H7 (cell line): Measurements from ENCODE around the gene LCP2. TPM values are rescaled to one million over a fixed set of nuclear protein-coding genes. Genes with fewer than 3 reads are reported as not detected.
A peak's percentile ranks its signal among the peaks of the same experiment; 100 is the strongest.
"Not testable (repeated sequence)": the region's sequence is repeated elsewhere in the genome, so short reads cannot be mapped to it uniquely, and the experiment has no call there.

ENCODE experiments used
- DNase-seq: peaks from one replicate; pipeline ENCODE4 v3.0.0; 2012
- H3K27me3 ChIP-seq: 2 replicates; pipeline ENCODE4 v1.6.0; 2011; ENCODE audit warnings: mild to moderate bottlenecking, low read length; ENCODE audit not compliant: control insufficient read depth, insufficient read depth
- H3K36me3 ChIP-seq: replicated peaks from 2 replicates; pipeline ENCODE4 v1.5.1; 2011; ENCODE audit warnings: low read length; ENCODE audit not compliant: control insufficient read depth, insufficient read depth
- H3K4me3 ChIP-seq: 2 replicates; pipeline ENCODE4 v1.5.1; 2011; ENCODE audit warnings: low read depth, mild to moderate bottlenecking, control low read depth, low read length, moderate library complexity; ENCODE audit not compliant: insufficient read depth
- total RNA-seq: library from RNA; depleted of rRNA; stranded (reverse); fragments of >200 nt; shearing (Covaris generic); gene quantifications from 2 replicates; pipeline ENCODE4 v1.2.3, GENCODE V29; 2014

LCP2 gene
- total RNA-seq, 1 experiment from 2014 or later: 0.21 TPM

DNA sequence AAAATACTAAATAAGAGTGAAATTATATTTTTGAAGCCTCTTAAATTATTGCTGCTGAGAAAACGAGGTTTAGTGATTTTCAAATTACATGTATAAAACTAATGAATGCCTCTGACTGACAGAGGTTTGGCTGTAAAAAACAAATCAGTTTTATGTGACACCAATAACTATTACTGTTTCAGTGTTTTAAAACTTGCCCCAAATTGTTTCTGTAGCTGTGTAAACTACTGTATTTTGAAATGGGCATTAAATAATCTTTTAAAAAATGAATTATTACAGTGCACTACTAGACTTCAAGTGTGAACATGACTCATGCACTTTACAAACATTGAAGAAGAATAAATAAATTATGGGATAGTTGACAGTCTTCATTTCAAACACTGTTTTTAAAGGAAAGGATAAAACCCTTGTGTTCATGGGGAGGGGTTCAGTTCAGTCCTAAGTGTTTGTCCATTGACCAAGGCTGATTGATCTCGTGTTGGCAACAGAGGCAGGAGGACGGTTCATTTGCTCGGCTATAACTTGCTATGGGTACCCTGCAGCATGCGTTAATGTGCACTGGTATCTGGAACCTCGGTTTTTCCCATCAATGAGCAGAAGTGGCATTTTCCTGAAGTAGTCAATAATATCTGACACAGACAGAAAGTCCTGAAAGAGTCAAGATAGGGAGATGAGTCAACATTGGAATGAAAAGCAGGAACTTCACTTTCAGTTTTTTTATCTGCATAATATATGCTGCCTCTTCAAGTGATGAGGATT is 49.2 kb downstream of the LCP2 start:
- H3K4me3 ChIP-seq: no peak overlapping the region
- H3K36me3 ChIP-seq: no peaks in the 10 kb centered on the region
- no peaks in the 10 kb centered on the region for H3K27me3 ChIP-seq
- no peak for DNase-seq

DNA sequence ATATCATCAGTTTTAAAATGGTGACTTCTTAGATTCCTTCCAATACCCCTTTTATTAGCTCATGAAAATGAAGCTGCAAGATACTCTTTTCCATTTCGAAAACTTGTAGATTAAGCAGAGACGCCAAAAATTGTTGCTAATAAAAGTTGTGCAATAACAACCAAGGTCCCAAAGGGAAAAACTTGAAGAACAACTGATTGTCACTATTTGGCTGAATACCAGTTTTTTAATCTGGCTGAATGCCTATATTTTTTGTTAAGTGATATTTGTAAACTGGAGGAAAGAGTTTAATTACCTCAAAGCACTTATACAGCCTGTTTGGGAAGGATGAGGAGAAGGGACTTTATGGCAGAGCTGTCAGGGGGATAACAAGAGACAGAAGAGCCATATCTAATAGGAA is 50.2 kb downstream of the LCP2 start:
- H3K27me3 ChIP-seq: no peaks in the 10 kb centered on the region
- H3K36me3 ChIP-seq: no peaks in the 10 kb centered on the region
- no peak overlapping the region for H3K4me3 ChIP-seq
- DNase-seq: no peak

- H3K4me3 ChIP-seq: no peak overlapping the region
- H3K36me3 ChIP-seq: no peaks in the 10 kb centered on the region
- no peaks in the 10 kb centered on the region for H3K27me3 ChIP-seq
- DNase-seq: no peak
Observed at GRCh38 chr5:170246126-170246870, 51.3 kb downstream of the LCP2 start.

DNA sequence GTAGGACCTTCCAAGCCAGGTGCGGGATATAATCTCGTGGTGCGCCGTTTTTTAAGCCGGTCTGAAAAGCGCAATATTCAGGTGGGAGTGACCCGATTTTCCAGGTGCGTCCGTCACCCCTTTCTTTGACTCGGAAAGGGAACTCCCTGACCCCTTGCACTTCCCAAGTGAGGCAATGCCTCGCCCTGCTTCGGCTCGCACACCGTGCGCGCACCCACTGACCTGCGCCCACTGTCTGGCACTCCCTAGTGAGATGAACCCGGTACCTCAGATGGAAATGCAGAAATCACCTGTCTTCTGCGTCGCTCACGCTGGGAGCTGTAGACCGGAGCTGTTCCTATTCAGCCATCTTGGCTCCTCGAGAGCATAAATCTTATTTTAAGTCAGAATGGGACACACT is 52.1 kb downstream of the LCP2 start:
- H3K27me3 ChIP-seq, DNase-seq, H3K36me3 ChIP-seq: not testable (repeated sequence)
- H3K4me3 ChIP-seq: peak overlapping the region; percentile 23; the same call in 1 of the 2 replicates

GRCh38 chr5:170238456-170239196 is 59.0 kb downstream of the LCP2 start:
- Histone ChIP-seq H3K4me3 (no peak overlapping the region), H3K27me3 (no peaks in the 10 kb centered on the region), H3K36me3 (no peaks in the 10 kb centered on the region)
- DNase-seq: no peak

DNA sequence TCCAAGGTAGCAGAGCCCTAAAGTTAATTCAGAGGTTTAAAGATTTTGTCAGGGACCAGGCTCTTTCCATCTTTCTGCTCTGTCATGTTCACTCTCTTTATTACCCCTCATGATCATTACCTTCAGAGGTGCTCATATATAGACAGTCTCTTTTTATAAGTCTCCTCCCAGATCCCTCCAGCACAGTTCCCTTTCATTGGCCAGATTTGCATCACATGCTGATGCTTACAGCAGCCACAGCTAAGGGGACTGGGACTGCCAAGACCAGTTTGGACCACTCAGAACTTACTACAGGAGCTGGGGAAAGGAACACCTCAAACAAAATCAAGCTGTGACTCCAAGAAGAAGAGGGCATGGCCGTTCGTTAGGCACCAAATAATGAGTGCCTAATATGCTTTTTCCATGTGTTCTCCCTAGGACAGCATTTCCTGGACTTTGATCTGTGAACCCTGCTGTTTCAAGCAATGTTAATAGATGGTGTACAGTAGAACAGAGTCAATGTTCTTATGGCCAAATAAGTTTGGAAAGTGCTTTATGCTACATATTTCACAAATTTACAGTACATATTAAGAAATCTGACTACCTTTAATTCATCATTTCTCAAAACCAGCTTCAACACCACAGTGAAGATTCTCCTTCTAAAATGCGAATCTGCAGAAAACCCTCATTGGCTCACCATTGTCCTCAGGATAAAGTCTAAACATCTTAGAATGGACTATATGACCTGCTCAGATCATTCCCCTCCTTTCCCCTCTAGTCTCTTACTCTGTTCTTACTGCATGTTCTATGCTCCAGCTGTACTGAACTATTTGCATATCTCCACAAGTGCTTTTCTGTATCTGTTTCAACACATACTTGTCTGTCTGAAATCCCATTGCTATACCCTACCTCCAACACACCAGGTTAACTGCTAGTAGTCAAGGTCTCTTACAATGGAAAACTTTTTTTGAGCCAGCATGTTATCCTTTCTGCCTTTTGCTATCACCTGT is 61.4 kb downstream of the LCP2 start:
- no peak for DNase-seq
- no peak overlapping the region for H3K4me3 ChIP-seq
- no peaks in the 10 kb centered on the region for H3K27me3 ChIP-seq
- H3K36me3 ChIP-seq: no peaks in the 10 kb centered on the region

DNA sequence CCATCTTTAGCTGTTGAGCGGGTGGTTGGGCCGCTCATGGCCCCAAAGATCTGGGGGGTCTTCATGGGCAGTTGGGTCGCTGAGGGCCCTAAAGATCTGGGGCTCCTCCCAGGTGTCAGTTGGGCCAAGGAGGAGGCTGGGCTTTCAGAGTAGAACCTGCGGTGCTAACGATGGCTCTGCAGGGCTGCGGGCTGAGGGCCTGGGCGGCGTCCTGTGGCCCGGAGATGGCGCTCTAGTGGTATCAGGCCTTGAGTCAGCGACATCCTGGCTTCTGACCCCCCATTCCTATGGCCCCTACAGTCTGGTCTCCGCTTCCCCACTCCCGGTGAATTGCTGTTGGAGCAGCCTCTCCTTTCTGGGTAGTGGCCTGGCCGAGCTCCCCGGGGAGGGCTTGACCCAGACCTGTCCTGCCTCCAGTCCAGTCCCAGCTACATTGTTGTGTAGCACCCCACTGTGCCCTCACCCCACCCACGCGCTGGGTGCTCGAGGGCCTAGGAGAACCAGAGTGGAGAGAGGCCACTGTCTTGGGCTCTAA is 64.2 kb downstream of the LCP2 start:
- H3K27me3 ChIP-seq: no peaks in the 10 kb centered on the region
- DNase-seq: no peak
- no peak overlapping the region for H3K4me3 ChIP-seq
- H3K36me3 ChIP-seq: no peaks in the 10 kb centered on the region

DNA sequence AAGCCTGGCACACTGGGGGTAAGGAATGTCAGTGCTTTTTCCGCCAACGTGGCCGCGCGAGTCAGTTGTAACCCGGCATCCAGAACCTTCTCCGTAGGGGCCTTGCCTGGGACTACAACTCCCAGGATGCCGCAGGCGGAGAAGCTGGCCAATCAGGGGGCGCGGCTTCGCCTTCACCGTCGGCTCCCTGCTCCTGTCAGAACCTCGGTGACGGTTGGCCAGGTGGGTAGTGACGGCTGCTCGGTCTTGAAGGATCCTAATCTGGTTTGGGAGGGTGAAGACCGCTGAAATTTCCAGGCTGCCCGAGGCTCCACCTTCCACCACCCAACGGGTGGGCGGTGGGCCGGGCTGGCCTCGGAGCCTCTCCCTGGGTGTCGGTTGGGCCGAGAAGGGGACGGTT is 64.8 kb downstream of the LCP2 start, which contains the start of gene C5orf58:
Gene C5orf58, plus strand, starts transcription at position 200 of the 400 bp plus-strand sequence. CDS start 1,992 bp downstream, outside the sequence.
- Histone ChIP-seq H3K4me3 (peak within 1 kb of the TSS; percentile 7; the same call in 1 of the 2 replicates), H3K27me3 (no peaks in the 10 kb centered on the region), H3K36me3 (no peaks in the 10 kb centered on the region)
- peak; percentile 73 for DNase-seq

GRCh38 chr5:170228762-170229435 is 68.7 kb downstream of the LCP2 start:
- H3K4me3 ChIP-seq: no peak overlapping the region
- H3K27me3 ChIP-seq: no peaks in the 10 kb centered on the region
- H3K36me3 ChIP-seq: no peaks in the 10 kb centered on the region
- DNase-seq: no peak

GRCh38 chr5:170226661-170227060 is 70.9 kb downstream of the LCP2 start:
- H3K27me3 ChIP-seq: no peaks in the 10 kb centered on the region
- no peak overlapping the region for H3K4me3 ChIP-seq
- no peaks in the 10 kb centered on the region for H3K36me3 ChIP-seq
- DNase-seq: no peak

- H3K27me3 ChIP-seq: no peaks in the 10 kb centered on the region
- H3K4me3 ChIP-seq: no peak overlapping the region
- DNase-seq: no peak
- H3K36me3 ChIP-seq: no peaks in the 10 kb centered on the region
Observed at GRCh38 chr5:170226129-170226615, 71.4 kb downstream of the LCP2 start.

DNA sequence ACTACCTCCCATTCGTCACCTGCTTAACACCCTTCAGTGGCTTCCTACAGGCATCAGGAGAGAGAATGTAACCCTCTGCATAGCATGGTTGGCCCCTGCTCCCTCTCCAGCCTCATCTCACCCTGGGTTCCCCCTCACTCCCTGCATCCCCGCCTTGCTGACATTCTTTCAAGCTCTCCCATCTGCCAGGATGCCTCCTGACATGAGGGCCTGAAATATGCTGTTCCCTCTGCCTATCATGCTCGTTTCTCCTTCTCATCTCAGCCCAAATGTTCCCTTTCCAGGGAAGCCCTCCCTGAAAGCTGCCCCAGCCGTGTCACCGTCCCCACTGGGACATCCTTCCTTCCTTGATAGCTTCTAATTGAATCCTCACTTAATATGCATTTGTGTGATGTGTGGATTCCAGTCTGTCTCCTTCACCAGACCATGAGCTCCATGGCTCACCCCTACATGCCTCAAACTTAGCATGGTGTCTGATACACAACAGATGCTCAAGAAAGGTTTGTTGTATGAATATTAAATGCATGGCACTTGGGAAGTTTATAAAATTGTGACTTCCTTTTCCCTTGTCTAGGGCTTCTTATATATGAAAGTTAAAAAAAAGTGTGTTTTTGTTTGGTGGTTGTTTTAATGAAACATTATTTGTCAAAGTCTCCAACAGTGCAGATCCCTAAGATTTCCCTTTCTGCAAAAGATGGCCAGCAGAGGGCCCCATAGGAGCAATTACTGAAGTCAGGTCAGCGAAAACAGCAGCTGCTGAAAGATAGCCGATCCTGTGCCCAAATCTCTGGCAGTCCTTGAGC is 72.0 kb downstream of the LCP2 start:
- DNase-seq: peak; percentile 55
- no peaks in the 10 kb centered on the region for H3K36me3 ChIP-seq
- H3K4me3 ChIP-seq: no peak overlapping the region
- H3K27me3 ChIP-seq: no peaks in the 10 kb centered on the region
